ENCODE measurements around the gene LMOD1. TPM values are rescaled to one million over a fixed set of nuclear protein-coding genes. Genes with fewer than 3 reads are reported as not detected.

The LMOD1 gene
- total and polyA plus RNA-seq, 2 of the 8 experiments (the other 6 are each of a cell fraction or from before 2014, with no cell fraction given): 0.77 to 1.4 TPM

DNA sequence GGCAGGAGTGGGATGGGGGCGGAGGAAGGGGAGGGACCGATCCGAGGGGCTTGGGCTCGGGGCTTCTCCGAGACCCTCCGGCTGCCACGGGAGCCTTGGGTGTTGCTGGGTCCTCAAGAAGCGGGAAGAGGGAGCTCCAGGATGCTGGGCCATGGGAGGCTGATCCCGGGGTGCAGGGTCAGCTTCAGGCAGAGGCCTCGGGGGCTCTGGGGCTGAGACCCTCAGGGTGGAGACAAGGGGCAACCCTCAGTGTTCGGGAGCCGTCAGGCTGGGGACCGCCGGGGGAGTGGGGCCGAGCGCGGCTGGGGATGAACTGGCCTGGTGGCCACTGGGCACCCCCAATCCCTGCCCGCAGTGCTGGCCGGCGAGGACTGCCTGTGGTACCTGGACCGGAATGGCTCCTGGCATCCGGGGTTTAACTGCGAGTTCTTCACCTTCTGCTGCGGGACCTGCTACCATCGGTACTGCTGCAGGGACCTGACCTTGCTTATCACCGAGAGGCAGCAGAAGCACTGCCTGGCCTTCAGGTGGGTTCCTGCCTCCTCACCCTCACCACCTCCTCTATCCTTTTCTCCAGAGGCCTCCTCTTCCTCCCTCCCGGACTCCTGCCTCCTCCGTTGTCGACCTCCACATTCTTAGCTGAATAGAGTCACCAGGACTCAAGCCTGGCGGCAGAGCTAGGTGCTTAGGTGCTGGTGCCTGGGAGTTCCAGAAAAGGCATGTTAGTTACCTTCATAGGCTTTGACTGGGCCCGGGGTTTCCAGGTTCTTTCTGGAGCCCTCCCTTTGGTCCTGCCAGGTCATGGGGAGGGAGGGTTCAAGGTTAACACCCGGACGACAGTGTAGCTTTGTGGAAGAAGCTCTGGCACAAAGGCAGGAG, 57.0 kb downstream of the LMOD1 start:
- Histone ChIP-seq H3K79me1 (ENCODE audit: low read depth, low read length) (no peaks in the 10 kb centered on the region), H3K23ac (ENCODE audit: insufficient read length) (no peak overlapping the region), H3K4ac (replicated peaks; ENCODE audit: insufficient read length, low read depth, low read length) (no peak overlapping the region), H3K4me1 (replicated peaks in 1 of 4; ENCODE audit: control insufficient read depth in 3 of 4, insufficient read depth in 4 of 4, low read length in 3 of 4) (peaks cover 0 to 18% (median 14%) of the 10 kb centered on the region in 4 experiments; a peak in 6 of 7 replicates), H3K27ac (ENCODE audit: low read depth, low read length) (no peak overlapping the region), H2BK120ac (replicated peaks; ENCODE audit: low read depth, low read length) (no peak overlapping the region), H3K23me2 (ENCODE audit: low read depth, low read length) (peaks cover 14% of the 10 kb centered on the region; the same call in 1 of the 2 replicates), H2BK12ac (ENCODE audit: low read depth, low read length) (no peak overlapping the region), H4K5ac (ENCODE audit: insufficient read length, low read depth, low read length) (no peak overlapping the region), H4K91ac (replicated peaks; ENCODE audit: insufficient read length, low read length) (peak overlapping the region; percentile 26), H3K56ac (replicated peaks; ENCODE audit: insufficient read length, low read depth, low read length) (no peak overlapping the region), H2BK5ac (ENCODE audit: low read depth, low read length) (no peak overlapping the region; the same call in 1 of the 2 replicates), H3K14ac (ENCODE audit: insufficient read length) (no peak overlapping the region), H3K4me3 (ENCODE audit: extremely low read depth in 1 of 4, insufficient read depth in 2 of 4, low read depth in 3 of 4, low read length in 4 of 4) (peak overlapping the region; percentile 52 to 73 (median 58)), H2BK15ac (ENCODE audit: low read length) (peak overlapping the region; percentile 72; the same call in 1 of the 2 replicates), H3K18ac (ENCODE audit: extremely low read depth, low read length) (no peak overlapping the region; the same call in 1 of the 2 replicates), H3K9me3 (ENCODE audit: insufficient read depth in 2 of 2, low read depth in 1 of 2, low read length in 1 of 2) (no peaks in the 10 kb centered on the region), H4K8ac (ENCODE audit: extremely low read depth, insufficient read depth, low read length) (no peak overlapping the region), H3K9ac (replicated peaks in 1 of 4; ENCODE audit: extremely low read depth in 1 of 4, low read depth in 3 of 4, low read length in 3 of 4) (no peak overlapping the region; a peak in 1 of 7 replicates), H2BK20ac (ENCODE audit: low read length) (no peak overlapping the region), H2AFZ (ENCODE audit: low read length) (no peak overlapping the region; the same call in 1 of the 2 replicates), H3K79me2 (ENCODE audit: control insufficient read depth in 1 of 2, insufficient read depth in 2 of 2, low read length in 2 of 2) (no peaks in the 10 kb centered on the region), H3K36me3 (ENCODE audit: control insufficient read depth in 2 of 4, insufficient read depth in 4 of 4, low read length in 3 of 4) (no peaks in the 10 kb centered on the region), H2AK5ac (ENCODE audit: low read depth, low read length) (0 out of 2 replicates have a peak overlapping the region, but pooled peaks have one; percentile 39), H4K20me1 (replicated peaks in 1 of 2; ENCODE audit: control insufficient read depth in 1 of 2, insufficient read depth in 2 of 2, low read length in 2 of 2) (no peaks in the 10 kb centered on the region), H3K27me3 (replicated peaks in 1 of 4; ENCODE audit: control insufficient read depth in 3 of 4, extremely low read depth in 1 of 4, insufficient read depth in 3 of 4, low read length in 3 of 4) (peaks cover 0 to 10% (median 6%) of the 10 kb centered on the region in 4 experiments; a peak in 4 of 7 replicates), H3K4me2 (ENCODE audit: insufficient read depth in 1 of 2, low read depth in 2 of 2, low read length in 2 of 2) (peak overlapping the region; percentile 55 to 79)
- FAIRE-seq (no peak), DNase-seq (ENCODE audit: low read depth in 1 of 2, low spot score in 2 of 2) (no peak)
- TF ChIP-seq POLR2A (IDR thresholded peaks at IDR 0.05; ENCODE audit: control extremely low read depth in 1 of 2, low read depth in 2 of 2, low read length in 2 of 2): no peak; a peak in 1 of 3 replicates
- TF ChIP-seq POU5F1 (IDR thresholded peaks at IDR 0.05; ENCODE audit: low read depth, low read length): no peak
- TF ChIP-seq BRCA1 (IDR thresholded peaks at IDR 0.05; ENCODE audit: low read depth, low read length): no peak
- peak; percentile 52 for TF ChIP-seq ASH2L (IDR thresholded peaks at IDR 0.05; ENCODE audit: low read length)
- ChIA-PET POLR2A (ENCODE audit: partially characterized antibody) (interaction anchor here (0.7 to 9.6 kb wide), 3 partner anchors 8 to 129 kb away, joined by 3 to 117 read pairs (median 3); no protein-coding TSS in a partner anchor), CTCF (ENCODE audit: partially characterized antibody) (interaction anchor here (1.4 to 14.8 kb wide), 4 partner anchors 10 to 358 kb away, joined by 4 to 244 read pairs (median 6); no protein-coding TSS in a partner anchor)
- WGBS, 2 experiments (ENCODE audit: extremely low coverage in 1 of 2, insufficient coverage in 1 of 2, insufficient read length in 1 of 2, insufficient replicate concordance in 2 of 2, low coverage in 1 of 2, low lambda C conversion rate in 2 of 2, missing lambda C conversion rate in 1 of 2): 66% methylated on average over 20 of the region's 33 CpGs; no CpG with 5 or more reads in 1 of the 2 experiments
